HUES6 (cell line): ENCODE measurements around the gene RSAD1.

ENCODE experiments used
- H3K27ac ChIP-seq: 2 replicates; pipeline ENCODE4 v1.7.0; 2013; ENCODE audit warnings: low read depth, mild to moderate bottlenecking, low read length, inconsistent platforms
- H3K27me3 ChIP-seq: 2 replicates; pipeline ENCODE4 v1.6.1; 2013; ENCODE audit warnings: low read length; ENCODE audit not compliant: control insufficient read depth, insufficient read depth
- H3K36me3 ChIP-seq: 2 replicates; pipeline ENCODE4 v1.6.1; 2013; ENCODE audit warnings: low read length; ENCODE audit not compliant: control insufficient read depth, insufficient read depth
- H3K4me1 ChIP-seq: 2 replicates; pipeline ENCODE4 v1.6.1; 2013; ENCODE audit warnings: low read length; ENCODE audit not compliant: control insufficient read depth, insufficient read depth
- H3K4me3 ChIP-seq: 2 replicates; pipeline ENCODE4 v1.5.1; 2013; ENCODE audit warnings: low read depth, low read length
- H3K9ac ChIP-seq: one replicate; pipeline ENCODE4 v1.6.1; 2013; ENCODE audit warnings: mild to moderate bottlenecking, low read length
- H3K9me3 ChIP-seq: 2 replicates; pipeline ENCODE4 v1.6.1; 2013; ENCODE audit warnings: low read depth, low read length; ENCODE audit not compliant: control insufficient read depth, insufficient read depth

The RSAD1 gene

GRCh38 chr17:50458701-50459676 is 19.7 kb upstream of the RSAD1 start:
- Histone ChIP-seq H3K27me3 (no peaks in the 10 kb centered on the region), H3K9me3 (no peaks in the 10 kb centered on the region), H3K36me3 (peaks cover 14% of the 10 kb centered on the region), H3K9ac (no peak overlapping the region), H3K4me1 (no peaks in the 10 kb centered on the region), H3K4me3 (no peak overlapping the region), H3K27ac (no peak overlapping the region)

GRCh38 chr17:50459756-50460155 is 18.9 kb upstream of the RSAD1 start:
- no peak overlapping the region for H3K4me3 ChIP-seq
- H3K27me3 ChIP-seq, result no peaks in the 10 kb centered on the region
- H3K36me3 ChIP-seq, result peaks cover 14% of the 10 kb centered on the region
- no peaks in the 10 kb centered on the region for H3K9me3 ChIP-seq
- H3K4me1 ChIP-seq, result no peaks in the 10 kb centered on the region
- H3K27ac ChIP-seq, result no peak overlapping the region
- H3K9ac ChIP-seq, result no peak overlapping the region

- Histone ChIP-seq H3K9ac (no peak overlapping the region), H3K9me3 (no peaks in the 10 kb centered on the region), H3K4me3 (no peak overlapping the region), H3K4me1 (no peaks in the 10 kb centered on the region), H3K36me3 (peaks cover 14% of the 10 kb centered on the region), H3K27ac (no peak overlapping the region), H3K27me3 (no peaks in the 10 kb centered on the region)
Observed at GRCh38 chr17:50460831-50461526, 17.7 kb upstream of the RSAD1 start.

- Histone ChIP-seq H3K27me3 (no peaks in the 10 kb centered on the region), H3K4me3 (no peak overlapping the region), H3K9ac (no peak overlapping the region)
Observed at GRCh38 chr17:50461550-50462132, 17.0 kb upstream of the RSAD1 start.

GRCh38 chr17:50462446-50462845 is 16.2 kb upstream of the RSAD1 start:
- Histone ChIP-seq H3K9me3 (no peaks in the 10 kb centered on the region), H3K9ac (no peak overlapping the region), H3K36me3 (peaks cover 14% of the 10 kb centered on the region), H3K27me3 (peaks cover under 1% of the 10 kb centered on the region; the same call in 1 of the 2 replicates), H3K4me1 (peaks cover 3% of the 10 kb centered on the region; the same call in 1 of the 2 replicates), H3K27ac (no peak overlapping the region), H3K4me3 (no peak overlapping the region)

More at GRCh38 chr17:50461550-50462132, 17.0 kb upstream of the RSAD1 start:
- no peaks in the 10 kb centered on the region for H3K4me1 ChIP-seq
- H3K36me3 ChIP-seq, result peaks cover 14% of the 10 kb centered on the region
- no peaks in the 10 kb centered on the region for H3K9me3 ChIP-seq
- no peak overlapping the region for H3K27ac ChIP-seq

GRCh38 chr17:50464121-50464520 is 14.5 kb upstream of the RSAD1 start:
- Histone ChIP-seq H3K9ac (no peak overlapping the region), H3K9me3 (no peaks in the 10 kb centered on the region), H3K4me3 (no peak overlapping the region), H3K4me1 (peaks cover 14% of the 10 kb centered on the region), H3K27me3 (peaks cover 17% of the 10 kb centered on the region), H3K27ac (no peak overlapping the region), H3K36me3 (peaks cover 14% of the 10 kb centered on the region)

GRCh38 chr17:50464736-50465135 is 13.9 kb upstream of the RSAD1 start:
- peaks cover 14% of the 10 kb centered on the region for H3K36me3 ChIP-seq
- peaks cover 14% of the 10 kb centered on the region for H3K4me1 ChIP-seq
- no peak overlapping the region for H3K9ac ChIP-seq
- peaks cover 20% of the 10 kb centered on the region for H3K27me3 ChIP-seq
- H3K9me3 ChIP-seq, result no peaks in the 10 kb centered on the region
- no peak overlapping the region for H3K4me3 ChIP-seq
- no peak overlapping the region for H3K27ac ChIP-seq

GRCh38 chr17:50465171-50465570 is 13.5 kb upstream of the RSAD1 start:
- no peak overlapping the region for H3K9ac ChIP-seq
- no peak overlapping the region for H3K4me3 ChIP-seq
- H3K27ac ChIP-seq, result no peak overlapping the region

GRCh38 chr17:50465635-50466034 is 13.0 kb upstream of the RSAD1 start:
- peaks cover 24% of the 10 kb centered on the region for H3K27me3 ChIP-seq
- no peak overlapping the region for H3K9ac ChIP-seq
- H3K9me3 ChIP-seq, result no peaks in the 10 kb centered on the region
- H3K4me1 ChIP-seq, result peaks cover 14% of the 10 kb centered on the region
- H3K36me3 ChIP-seq, result peaks cover 14% of the 10 kb centered on the region
- H3K27ac ChIP-seq, result no peak overlapping the region
- H3K4me3 ChIP-seq, result no peak overlapping the region

More at GRCh38 chr17:50465171-50465570, 13.5 kb upstream of the RSAD1 start:
- Histone ChIP-seq H3K36me3 (peaks cover 14% of the 10 kb centered on the region), H3K9me3 (no peaks in the 10 kb centered on the region), H3K4me1 (peaks cover 14% of the 10 kb centered on the region), H3K27me3 (peaks cover 24% of the 10 kb centered on the region)

- H3K4me3 ChIP-seq, result no peak overlapping the region
- peaks cover 14% of the 10 kb centered on the region for H3K36me3 ChIP-seq
- H3K27ac ChIP-seq, result no peak overlapping the region
- no peaks in the 10 kb centered on the region for H3K9me3 ChIP-seq
- H3K27me3 ChIP-seq, result peaks cover 24% of the 10 kb centered on the region
- peaks cover 14% of the 10 kb centered on the region for H3K4me1 ChIP-seq
- H3K9ac ChIP-seq, result no peak overlapping the region
Observed at GRCh38 chr17:50466371-50467113, 12.1 kb upstream of the RSAD1 start.
